ENCODE results near the gene RCOR2. TPM values are rescaled to one million over a fixed set of nuclear protein-coding genes. Genes with fewer than 3 reads are reported as not detected.

RCOR2 gene
- total RNA-seq, 8 experiments from 2014 or later, result 5.3 to 134 (median 30.2) TPM

DNA sequence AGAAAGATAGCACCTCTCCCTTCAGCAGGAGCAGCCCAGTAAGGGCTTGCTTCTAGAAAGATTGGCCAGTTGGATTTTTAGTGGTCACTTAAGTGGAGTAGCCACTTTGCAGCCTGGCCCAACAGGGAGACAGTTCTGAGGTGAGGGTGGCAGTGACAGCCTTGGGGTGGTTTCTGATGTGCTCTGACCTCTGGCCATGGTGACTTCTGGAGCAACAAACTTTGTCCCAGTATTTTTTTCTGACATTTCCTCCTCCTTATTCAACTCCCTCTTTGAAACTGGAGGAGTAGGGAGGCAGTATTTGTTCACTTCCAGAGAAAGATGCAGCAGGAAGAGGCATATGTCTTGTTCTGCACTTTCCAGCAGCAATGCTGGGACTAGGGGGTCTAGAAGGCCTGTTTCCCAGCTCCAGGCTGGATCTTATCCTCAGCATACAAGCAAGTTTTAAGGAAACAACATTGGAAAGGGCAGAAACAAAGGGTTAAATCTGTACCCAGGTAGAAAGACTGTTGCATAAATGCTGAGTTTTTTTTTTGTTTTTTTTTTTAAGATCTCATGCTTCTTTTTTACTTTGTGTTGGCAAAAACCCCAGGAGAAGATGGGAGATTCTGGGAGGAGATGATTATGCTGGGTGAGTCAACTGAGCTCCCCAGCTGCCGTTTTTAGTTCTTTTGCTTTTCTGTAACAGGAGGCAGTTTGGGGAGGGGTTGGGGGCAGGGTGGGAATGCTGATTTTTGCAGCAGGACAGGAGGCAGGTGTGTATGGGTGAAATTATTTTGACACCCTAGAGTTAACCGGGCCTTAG lies 37.2 kb downstream of the RCOR2 start:
- in situ Hi-C loops (cut with MboI; ENCODE audit: low pct_unique_long_range_greater_than_20kb in 2 of 9, low sequenced_read_pairs in 9 of 9, unreplicated experiment in 9 of 9), result no loop called here
- 0 to 60% (median 33%) methylated on average over 1 of the region's 2 CpGs; no CpG with 5 or more reads in 3 of the 10 experiments for whole genome bisulfite sequencing, 10 experiments
- Histone ChIP-seq H3K4me1 (replicated peaks in 1 of 2) (peaks cover 11 to 22% of the 10 kb centered on the region in 2 donors), H3K4me3 (no peak overlapping the region), H3K27ac (peak overlapping the region in 1 of 2 donors; percentile 10)
- peak in 4 of 8 experiments; percentile 25 to 82 (median 47) for ATAC-seq (replicated peaks in 6 of 8)

- 67 to 100% (median 94%) methylated on average over 1 to 5 of the region's 6 CpGs; no CpG with 5 or more reads in 2 of the 10 experiments for WGBS, 10 experiments
- H3K27ac ChIP-seq, result no peak overlapping the region
- no peak overlapping the region for H3K4me3 ChIP-seq
- H3K4me1 ChIP-seq (replicated peaks in 1 of 2), result peaks cover 11 to 19% of the 10 kb centered on the region in 2 donors
- ATAC-seq (replicated peaks in 6 of 8), result no peak
- in situ Hi-C loops (cut with MboI; ENCODE audit: low pct_unique_long_range_greater_than_20kb in 2 of 9, low sequenced_read_pairs in 9 of 9, unreplicated experiment in 9 of 9), result no loop called here
Observed at GRCh38 chr11:63877658-63878241, 39.2 kb downstream of the RCOR2 start.

DNA sequence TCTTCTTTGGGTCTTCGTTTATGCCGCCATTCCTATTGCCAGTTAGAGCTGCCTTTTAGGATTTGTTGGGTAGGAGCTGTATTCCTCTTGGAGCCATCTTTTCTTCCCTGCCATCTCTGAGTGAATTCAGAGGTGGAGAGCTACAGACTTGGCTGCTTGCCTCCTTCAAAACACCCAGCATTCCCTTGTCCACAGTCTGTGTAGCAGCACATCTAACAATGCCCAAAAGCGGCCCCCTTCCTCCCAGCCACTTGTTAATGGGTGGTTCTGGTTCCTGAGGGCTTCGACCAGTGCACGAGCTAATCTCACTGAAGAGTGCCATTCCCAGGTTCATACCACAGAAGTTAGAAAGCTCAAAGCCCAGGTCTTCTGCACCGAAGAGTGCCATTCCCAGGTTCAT lies 40.3 kb downstream of the RCOR2 start:
- Histone ChIP-seq H3K27ac (no peak overlapping the region), H3K4me1 (replicated peaks in 1 of 2) (peaks cover 13 to 22% of the 10 kb centered on the region in 2 donors), H3K4me3 (no peak overlapping the region)
- ATAC-seq (replicated peaks in 6 of 8), result no peak
- 85 to 100% (median 100%) methylated on average over 2 to 5 of the region's 6 CpGs; no CpG with 5 or more reads in 2 of the 10 experiments for WGBS, 10 experiments
- in situ Hi-C loops (cut with MboI; ENCODE audit: low pct_unique_long_range_greater_than_20kb in 2 of 9, low sequenced_read_pairs in 9 of 9, unreplicated experiment in 9 of 9), result no loop called here

DNA sequence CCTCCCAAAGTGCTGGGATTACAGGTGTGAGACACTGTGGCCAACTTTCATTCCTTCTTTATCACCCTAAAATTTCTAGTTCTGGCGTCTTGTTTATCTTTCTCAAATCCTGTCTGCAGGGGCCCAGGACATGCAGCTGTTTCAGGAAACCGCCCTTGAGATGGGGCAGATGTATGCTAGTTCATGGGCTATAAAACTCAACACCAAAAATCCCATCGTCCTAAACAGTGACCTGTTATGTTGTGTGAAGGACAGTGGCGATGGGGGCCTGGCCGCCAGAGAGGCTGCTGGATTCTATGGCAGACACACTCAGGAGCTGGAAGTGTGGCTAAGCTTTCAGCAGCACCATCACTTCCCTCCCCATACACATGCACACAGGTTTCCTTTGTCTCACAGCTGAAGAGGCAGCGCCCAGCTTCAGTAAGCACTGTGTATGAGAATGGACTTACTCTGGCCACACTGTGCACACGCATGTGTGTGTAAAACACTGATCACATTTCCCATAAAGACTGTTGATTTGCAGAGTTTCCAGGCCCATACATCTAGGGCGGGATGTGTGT lies 41.4 kb downstream of the RCOR2 start:
- in situ Hi-C loops (cut with MboI; ENCODE audit: low pct_unique_long_range_greater_than_20kb in 2 of 9, low sequenced_read_pairs in 9 of 9, unreplicated experiment in 9 of 9), result no loop called here
- WGBS, 10 experiments, result 89 to 100% (median 93%) methylated on average over 1 to 5 of the region's 8 CpGs; no CpG with 5 or more reads in 3 of the 10 experiments
- Histone ChIP-seq H3K27ac (no peak overlapping the region), H3K4me3 (no peak overlapping the region), H3K4me1 (replicated peaks in 1 of 2) (peaks cover 10 to 20% of the 10 kb centered on the region in 2 donors)
- ATAC-seq (replicated peaks in 6 of 8), result no peak

GRCh38 chr11:63874511-63874910 lies 42.5 kb downstream of the RCOR2 start:
- Histone ChIP-seq H3K4me3 (no peak overlapping the region), H3K4me1 (replicated peaks in 1 of 2) (peaks cover 2 to 9% of the 10 kb centered on the region in 2 donors), H3K27ac (no peak overlapping the region)
- ATAC-seq (replicated peaks in 6 of 8), result no peak
- in situ Hi-C loops (cut with MboI; ENCODE audit: low pct_unique_long_range_greater_than_20kb in 2 of 9, low sequenced_read_pairs in 9 of 9, unreplicated experiment in 9 of 9), result no loop called here
- 70 to 100% (median 88%) methylated on average over 1 to 6 of the region's 6 CpGs; no CpG with 5 or more reads in 2 of the 10 experiments for WGBS, 10 experiments

DNA sequence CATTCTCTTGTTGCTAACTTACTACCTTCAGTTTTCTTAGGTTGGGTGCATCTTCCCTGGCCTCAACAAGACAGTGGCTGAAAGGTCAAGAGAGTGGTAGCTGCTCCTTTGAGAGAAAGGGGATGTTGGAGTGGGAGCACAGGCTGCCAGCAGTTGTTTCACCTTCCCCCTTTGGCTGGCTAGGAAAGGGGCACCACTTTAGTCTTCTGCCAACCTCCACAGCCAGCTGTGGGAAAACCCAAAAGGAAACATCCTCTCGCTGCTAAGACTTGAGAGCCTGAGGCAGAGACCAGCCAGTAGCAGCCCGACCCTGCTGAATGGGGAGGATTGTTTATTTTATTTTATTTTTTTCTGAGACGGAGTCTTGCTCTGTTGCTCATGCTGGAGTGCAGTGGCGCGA lies 43.7 kb downstream of the RCOR2 start:
- H3K4me3 ChIP-seq, result no peak overlapping the region
- H3K27ac ChIP-seq, result no peak overlapping the region
- in situ Hi-C loops (cut with MboI; ENCODE audit: low pct_unique_long_range_greater_than_20kb in 2 of 9, low sequenced_read_pairs in 9 of 9, unreplicated experiment in 9 of 9), result no loop called here
- no peak for ATAC-seq (replicated peaks in 6 of 8)
- H3K4me1 ChIP-seq (replicated peaks in 1 of 2), result peaks cover 2 to 9% of the 10 kb centered on the region in 2 donors
- 50 to 100% (median 83%) methylated on average over 1 to 5 of the region's 5 CpGs; no CpG with 5 or more reads in 4 of the 10 experiments for WGBS, 10 experiments

- 60% methylated on average over 1 of the region's 5 CpGs; no CpG with 5 or more reads in 9 of the 10 experiments for WGBS, 10 experiments
- no peak for ATAC-seq (replicated peaks in 6 of 8)
- Histone ChIP-seq H3K4me3 (no peak overlapping the region), H3K4me1 (replicated peaks in 1 of 2) (peaks cover 2 to 9% of the 10 kb centered on the region in 2 donors), H3K27ac (no peak overlapping the region)
- in situ Hi-C loops (cut with MboI; ENCODE audit: low pct_unique_long_range_greater_than_20kb in 2 of 9, low sequenced_read_pairs in 9 of 9, unreplicated experiment in 9 of 9), result no loop called here
Observed at GRCh38 chr11:63872800-63873197, 44.2 kb downstream of the RCOR2 start.

DNA sequence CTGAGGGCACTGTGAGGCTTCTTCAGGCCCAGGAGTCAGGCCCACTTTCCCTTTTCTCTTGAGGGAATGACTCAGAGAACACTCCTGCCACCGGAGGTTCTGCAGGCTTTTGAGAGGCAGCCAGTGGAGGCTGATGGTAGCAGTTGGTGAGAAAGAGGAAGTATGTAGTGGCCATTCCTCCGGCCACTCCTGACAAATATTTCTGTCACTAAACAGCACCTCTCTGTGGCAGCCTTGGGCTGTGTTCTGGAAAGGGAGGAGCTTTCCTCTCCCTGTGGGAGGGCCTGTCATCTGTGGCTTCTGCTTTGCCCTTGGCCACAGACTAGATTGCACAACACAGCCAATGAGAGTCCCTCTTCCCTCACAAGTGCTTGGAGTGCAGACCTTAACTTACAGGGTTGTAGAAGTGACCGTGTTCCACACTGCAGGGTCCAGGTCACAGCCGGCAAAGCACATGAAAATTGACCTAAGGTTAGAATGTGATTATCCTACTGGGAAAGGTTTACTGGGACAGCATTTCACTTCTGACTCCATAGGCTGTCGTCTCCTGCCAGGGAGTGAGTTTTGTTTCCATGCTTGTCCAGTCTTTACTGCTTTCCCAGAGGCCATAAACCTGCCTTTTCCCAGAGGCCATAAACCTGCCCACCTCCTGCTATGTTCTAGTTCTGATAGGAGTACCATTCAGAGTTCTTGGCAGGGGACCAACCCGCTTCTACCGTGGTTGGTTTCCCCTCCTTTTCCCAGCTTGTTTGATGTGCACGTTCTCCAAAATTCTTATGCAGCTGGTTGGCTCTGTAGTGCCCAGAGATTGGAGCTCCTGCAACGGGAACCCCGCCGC lies 44.8 kb downstream of the RCOR2 start:
- ATAC-seq (replicated peaks in 6 of 8), result peak; percentile 98 to 99 (median 99)
- peaks cover 2 to 9% of the 10 kb centered on the region in 2 donors for H3K4me1 ChIP-seq (replicated peaks in 1 of 2)
- peak overlapping the region in 1 of 2 donors; percentile 26 for H3K27ac ChIP-seq
- 0 to 50% (median 17%) methylated on average over 1 to 4 of the region's 11 CpGs; no CpG with 5 or more reads in 3 of the 10 experiments for WGBS, 10 experiments
- in situ Hi-C loops (cut with MboI; ENCODE audit: low pct_unique_long_range_greater_than_20kb in 2 of 9, low sequenced_read_pairs in 9 of 9, unreplicated experiment in 9 of 9), result no loop called here
- no peak overlapping the region for H3K4me3 ChIP-seq

- Histone ChIP-seq H3K4me1 (replicated peaks in 1 of 2) (peaks cover 2 to 9% of the 10 kb centered on the region in 2 donors), H3K4me3 (no peak overlapping the region), H3K27ac (no peak overlapping the region)
- in situ Hi-C loops (cut with MboI; ENCODE audit: low pct_unique_long_range_greater_than_20kb in 2 of 9, low sequenced_read_pairs in 9 of 9, unreplicated experiment in 9 of 9), result no loop called here
- 0 to 93% (median 80%) methylated on average over 1 to 10 of the region's 14 CpGs; no CpG with 5 or more reads in 3 of the 10 experiments for WGBS, 10 experiments
- ATAC-seq (replicated peaks in 6 of 8), result no peak
Observed at GRCh38 chr11:63870351-63871140, 46.4 kb downstream of the RCOR2 start.

GRCh38 chr11:63869683-63870082 lies 47.3 kb downstream of the RCOR2 start:
- in situ Hi-C loops (cut with MboI; ENCODE audit: low pct_unique_long_range_greater_than_20kb in 2 of 9, low sequenced_read_pairs in 9 of 9, unreplicated experiment in 9 of 9), result no loop called here
- H3K4me3 ChIP-seq, result no peak overlapping the region

DNA sequence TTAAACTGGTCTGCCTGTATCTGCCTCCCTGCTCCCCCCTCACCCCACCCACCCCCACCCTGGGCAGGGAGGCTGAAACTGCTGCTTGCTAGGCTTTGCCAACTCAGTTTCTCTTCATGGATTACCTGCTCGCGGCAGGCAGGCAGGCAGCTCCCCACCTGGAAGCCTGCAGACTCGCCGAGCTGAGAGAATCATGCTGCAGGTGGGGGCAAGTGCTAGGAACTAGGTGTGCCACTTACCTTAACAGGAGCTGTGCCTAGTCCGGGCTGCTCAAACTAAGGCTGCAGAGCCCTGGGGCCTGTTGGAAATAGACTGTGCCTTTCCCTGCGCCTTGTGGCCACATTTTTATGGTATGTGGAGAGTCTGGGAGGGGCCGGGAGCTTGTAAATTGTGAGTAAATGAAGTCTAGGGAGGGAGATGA lies 47.8 kb downstream of the RCOR2 start:
- H3K4me1 ChIP-seq (replicated peaks in 1 of 2), result peaks cover 2 to 9% of the 10 kb centered on the region in 2 donors
- no peak overlapping the region for H3K4me3 ChIP-seq
- peak in 2 of 8 experiments; percentile 21 to 54 for ATAC-seq (replicated peaks in 6 of 8)
- in situ Hi-C loops (cut with MboI; ENCODE audit: low pct_unique_long_range_greater_than_20kb in 2 of 9, low sequenced_read_pairs in 9 of 9, unreplicated experiment in 9 of 9), result no loop called here
- no peak overlapping the region for H3K27ac ChIP-seq
- 0 to 100% (median 85%) methylated on average over 1 to 3 of the region's 7 CpGs; no CpG with 5 or more reads in 4 of the 10 experiments for WGBS, 10 experiments

More at GRCh38 chr11:63869683-63870082, 47.3 kb downstream of the RCOR2 start:
- Histone ChIP-seq H3K27ac (no peak overlapping the region), H3K4me1 (replicated peaks in 1 of 2) (peaks cover 2 to 9% of the 10 kb centered on the region in 2 donors)
- 40 to 100% (median 88%) methylated on average over 1 to 7 of the region's 8 CpGs; no CpG with 5 or more reads in 3 of the 10 experiments for WGBS, 10 experiments
- ATAC-seq (replicated peaks in 6 of 8), result no peak
